Neutrophil (primary cell): ENCODE measurements around the gene TRIM40.
"Not testable (repeated sequence)": the region's sequence is repeated elsewhere in the genome, so short reads cannot be mapped to it uniquely, and the experiment has no call there.

ENCODE experiments used
- H3K27ac ChIP-seq: fragments of 200-600 bp; sonication (generic); 2 replicates; pipeline ENCODE4 v1.5.1; 2016; ENCODE audit warnings: mild to moderate bottlenecking, moderate library complexity
- H3K27me3 ChIP-seq: fragments of 200-600 bp; sonication (generic); 2 replicates; pipeline ENCODE4 v1.6.0; 2016; ENCODE audit warnings: mild to moderate bottlenecking
- H3K36me3 ChIP-seq: fragments of 200-600 bp; sonication (generic); 2 replicates; pipeline ENCODE4 v1.5.1; 2017
- H3K4me1 ChIP-seq, 2 experiments: fragments of 200-600 bp in 1 of 2; sonication (generic) in 1 of 2; 1 replicate in 1 of 2; 2 replicates in 1 of 2; pipeline versions ENCODE4 v1.5.1 to v1.6.1; 2013 to 2016; ENCODE audit warnings: low read depth in 1 of 2, low read length in 1 of 2, mild to moderate bottlenecking in 1 of 2, moderate library complexity in 1 of 2; ENCODE audit not compliant: control insufficient read depth in 1 of 2, insufficient read depth in 1 of 2
- H3K4me3 ChIP-seq, 2 experiments: fragments of 200-600 bp in 1 of 2; sonication (generic) in 1 of 2; 1 replicate in 1 of 2; 2 replicates in 1 of 2; pipeline ENCODE4 v1.5.1; 2013 to 2016; ENCODE audit warnings: low read depth in 1 of 2, low read length in 1 of 2, mild to moderate bottlenecking in 1 of 2, moderate library complexity in 1 of 2
- H3K9me3 ChIP-seq: fragments of 200-600 bp; sonication (generic); 2 replicates; pipeline ENCODE4 v1.5.1; 2016
- CTCF ChIP-seq: fragments of 200-600 bp; sonication (generic); IDR thresholded peaks from 2 replicates; pipeline ENCODE4 v1.5.1; 2016; ENCODE audit warnings: antibody characterized with exemption

The TRIM40 gene

GRCh38 chr6:30162265-30163089 lies 26.5 kb downstream of the TRIM40 start:
- no peak for TF ChIP-seq CTCF
- Histone ChIP-seq H3K27me3 (peaks cover 14% of the 10 kb centered on the region), H3K4me1 (no peaks in the 10 kb centered on the region), H3K27ac (no peak overlapping the region), H3K36me3 (no peaks in the 10 kb centered on the region), H3K9me3 (no peaks in the 10 kb centered on the region), H3K4me3 (no peak overlapping the region)

- Histone ChIP-seq H3K27me3 (peaks cover 20% of the 10 kb centered on the region), H3K4me1 (no peaks in the 10 kb centered on the region), H3K27ac (no peak within 1 kb of the TSS), H3K4me3 (no peak within 1 kb of the TSS), H3K9me3 (no peaks in the 10 kb centered on the region), H3K36me3 (no peaks in the 10 kb centered on the region)
- TF ChIP-seq CTCF, result no peak
Observed at GRCh38 chr6:30163090-30163917, 27.4 kb downstream of the TRIM40 start, which contains the start of gene TRIM15. TRIM15 (plus strand) TSS chr6:30163546; CDS start chr6:30163685, 139 bp downstream.

- Histone ChIP-seq H3K27ac (no peak overlapping the region), H3K4me3 (no peak overlapping the region), H3K9me3 (no peaks in the 10 kb centered on the region), H3K27me3 (peaks cover 24% of the 10 kb centered on the region), H3K36me3 (no peaks in the 10 kb centered on the region), H3K4me1 (no peaks in the 10 kb centered on the region)
- no peak for TF ChIP-seq CTCF
Observed at GRCh38 chr6:30163918-30164654, 28.1 kb downstream of the TRIM40 start.

- H3K9me3 ChIP-seq, result no peaks in the 10 kb centered on the region
- TF ChIP-seq CTCF, result no peak
- no peaks in the 10 kb centered on the region for H3K36me3 ChIP-seq
- no peak overlapping the region for H3K27ac ChIP-seq
- H3K4me3 ChIP-seq, result no peak overlapping the region
- H3K4me1 ChIP-seq, result no peaks in the 10 kb centered on the region
- H3K27me3 ChIP-seq, result peaks cover 30% of the 10 kb centered on the region
Observed at GRCh38 chr6:30164714-30165113, 28.8 kb downstream of the TRIM40 start.

- not testable (repeated sequence) for H3K27ac ChIP-seq, H3K4me3 ChIP-seq, H3K9me3 ChIP-seq, H3K36me3 ChIP-seq, H3K4me1 ChIP-seq
- H3K27me3 ChIP-seq, result peaks cover 36% of the 10 kb centered on the region
Observed at GRCh38 chr6:30165238-30165637, 29.3 kb downstream of the TRIM40 start.
